Measurements from ENCODE around the gene BAG5.

Gene BAG5

GRCh38 chr14:103508521-103509329 lies 53.7 kb downstream of the BAG5 start:
- no peak for DNase-seq (ENCODE audit: low read depth)

GRCh38 chr14:103507751-103508150 lies 54.7 kb downstream of the BAG5 start:
- DNase-seq (ENCODE audit: low read depth), result no peak
